ENCODE measurements around the gene ARL8B.
"Not testable (repeated sequence)": the region's sequence is repeated elsewhere in the genome, so short reads cannot be mapped to it uniquely, and the experiment has no call there.

The ARL8B gene

GRCh38 chr3:5181469-5182141, 59.5 kb downstream of the ARL8B start:
- H3K9me3 ChIP-seq (ENCODE audit: control insufficient read depth in 5 of 5, low read length in 5 of 5), result no peaks in the 10 kb centered on the region
- H3K4me1 ChIP-seq (ENCODE audit: control insufficient read depth in 5 of 5, insufficient read depth in 5 of 5, low read length in 5 of 5), result peaks cover 2 to 12% (median 8%) of the 10 kb centered on the region in 5 donors
- H3K27ac ChIP-seq (ENCODE audit: low read depth, low read length), result no peak overlapping the region

DNA sequence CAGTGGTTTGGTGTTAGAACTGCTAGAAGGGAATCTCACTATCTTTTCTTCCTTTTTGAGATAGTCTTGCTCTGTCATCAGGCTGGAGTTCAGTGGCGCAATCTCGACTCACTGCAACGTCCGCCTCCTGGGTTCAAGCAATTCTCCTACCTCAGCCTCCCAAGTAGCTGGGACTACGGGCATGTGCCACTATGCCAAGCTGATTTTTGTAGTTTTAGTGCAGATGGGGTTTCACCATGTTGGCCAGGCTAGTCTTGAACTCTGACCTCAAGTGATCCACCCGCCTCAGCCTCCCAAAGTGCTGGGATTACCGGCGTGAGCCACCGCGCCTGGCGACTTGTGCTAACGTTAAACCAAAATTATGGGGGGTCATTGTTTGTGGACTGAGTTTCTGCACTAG, 61.6 kb downstream of the ARL8B start:
- not testable (repeated sequence) for H3K27ac ChIP-seq (ENCODE audit: low read depth, low read length); H3K27me3 ChIP-seq (ENCODE audit: control insufficient read depth in 5 of 5, insufficient read depth in 4 of 5, low read length in 5 of 5); H3K9ac ChIP-seq (ENCODE audit: low read length in 5 of 5); H3K4me3 ChIP-seq (ENCODE audit: low read depth in 1 of 5, low read length in 5 of 5); H3K9me3 ChIP-seq (ENCODE audit: control insufficient read depth in 5 of 5, low read length in 5 of 5)
- Histone ChIP-seq H3K4me1 (ENCODE audit: control insufficient read depth in 5 of 5, insufficient read depth in 5 of 5, low read length in 5 of 5) (peaks cover 2 to 19% (median 17%) of the 10 kb centered on the region in 5 donors), H3K36me3 (ENCODE audit: control insufficient read depth in 5 of 5, insufficient read depth in 5 of 5, low read length in 5 of 5) (peaks cover 19 to 30% (median 28%) of the 10 kb centered on the region in 5 donors)

More at GRCh38 chr3:5181469-5182141, 59.5 kb downstream of the ARL8B start:
- peaks cover 26 to 43% (median 39%) of the 10 kb centered on the region in 5 donors for H3K36me3 ChIP-seq (ENCODE audit: control insufficient read depth in 5 of 5, insufficient read depth in 5 of 5, low read length in 5 of 5)
- H3K9ac ChIP-seq (ENCODE audit: low read length in 5 of 5), result no peak overlapping the region
- no peak overlapping the region for H3K4me3 ChIP-seq (ENCODE audit: low read depth in 1 of 5, low read length in 5 of 5)
- H3K27me3 ChIP-seq (ENCODE audit: control insufficient read depth in 5 of 5, insufficient read depth in 4 of 5, low read length in 5 of 5), result no peaks in the 10 kb centered on the region

GRCh38 chr3:5184499-5184898, 62.4 kb downstream of the ARL8B start:
- H3K9me3 ChIP-seq (ENCODE audit: control insufficient read depth in 5 of 5, low read length in 5 of 5), result no peaks in the 10 kb centered on the region
- no peak overlapping the region for H3K4me3 ChIP-seq (ENCODE audit: low read depth in 1 of 5, low read length in 5 of 5)
- no peak overlapping the region for H3K27ac ChIP-seq (ENCODE audit: low read depth, low read length)
- no peak overlapping the region for H3K9ac ChIP-seq (ENCODE audit: low read length in 5 of 5)
- peaks cover 16 to 24% (median 20%) of the 10 kb centered on the region in 5 donors for H3K36me3 ChIP-seq (ENCODE audit: control insufficient read depth in 5 of 5, insufficient read depth in 5 of 5, low read length in 5 of 5)
- H3K4me1 ChIP-seq (ENCODE audit: control insufficient read depth in 5 of 5, insufficient read depth in 5 of 5, low read length in 5 of 5), result peaks cover 5 to 27% (median 25%) of the 10 kb centered on the region in 5 donors
- no peaks in the 10 kb centered on the region for H3K27me3 ChIP-seq (ENCODE audit: control insufficient read depth in 5 of 5, insufficient read depth in 4 of 5, low read length in 5 of 5)

DNA sequence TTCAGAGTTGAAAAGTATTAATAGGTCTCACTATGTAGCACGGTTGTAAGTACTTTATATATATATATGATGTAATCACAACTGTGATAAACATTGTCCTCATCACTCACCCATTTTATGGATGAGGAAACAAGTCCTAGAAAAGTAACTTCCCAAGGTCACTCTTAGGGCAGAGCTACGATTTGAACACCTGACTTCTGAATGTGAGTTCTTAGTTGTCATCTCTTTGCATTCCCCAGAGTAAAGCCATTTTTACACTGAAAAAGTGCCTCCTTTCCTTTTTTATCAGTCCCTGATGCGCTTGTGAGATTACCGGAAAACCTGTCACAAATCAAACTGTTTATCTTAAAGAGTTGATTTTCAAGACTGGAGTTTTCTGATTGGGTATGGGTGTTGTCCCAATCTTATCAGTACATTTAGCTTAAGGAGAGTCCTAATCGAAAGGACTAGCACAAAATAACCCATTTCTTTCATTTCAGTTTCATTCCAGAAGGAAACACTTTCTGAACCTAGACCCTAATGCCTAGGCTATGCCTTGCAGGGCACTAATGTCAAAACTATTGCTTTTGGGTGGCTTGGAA, 63.1 kb downstream of the ARL8B start:
- no peaks in the 10 kb centered on the region for H3K27me3 ChIP-seq (ENCODE audit: control insufficient read depth in 5 of 5, insufficient read depth in 4 of 5, low read length in 5 of 5)
- no peak overlapping the region for H3K4me3 ChIP-seq (ENCODE audit: low read depth in 1 of 5, low read length in 5 of 5)
- H3K9ac ChIP-seq (ENCODE audit: low read length in 5 of 5), result no peak overlapping the region
- no peaks in the 10 kb centered on the region for H3K9me3 ChIP-seq (ENCODE audit: control insufficient read depth in 5 of 5, low read length in 5 of 5)
- peaks cover 5 to 31% (median 28%) of the 10 kb centered on the region in 5 donors for H3K4me1 ChIP-seq (ENCODE audit: control insufficient read depth in 5 of 5, insufficient read depth in 5 of 5, low read length in 5 of 5)
- peak overlapping the region; percentile 61 for H3K27ac ChIP-seq (ENCODE audit: low read depth, low read length)
- peaks cover 12 to 17% (median 16%) of the 10 kb centered on the region in 5 donors for H3K36me3 ChIP-seq (ENCODE audit: control insufficient read depth in 5 of 5, insufficient read depth in 5 of 5, low read length in 5 of 5)

DNA sequence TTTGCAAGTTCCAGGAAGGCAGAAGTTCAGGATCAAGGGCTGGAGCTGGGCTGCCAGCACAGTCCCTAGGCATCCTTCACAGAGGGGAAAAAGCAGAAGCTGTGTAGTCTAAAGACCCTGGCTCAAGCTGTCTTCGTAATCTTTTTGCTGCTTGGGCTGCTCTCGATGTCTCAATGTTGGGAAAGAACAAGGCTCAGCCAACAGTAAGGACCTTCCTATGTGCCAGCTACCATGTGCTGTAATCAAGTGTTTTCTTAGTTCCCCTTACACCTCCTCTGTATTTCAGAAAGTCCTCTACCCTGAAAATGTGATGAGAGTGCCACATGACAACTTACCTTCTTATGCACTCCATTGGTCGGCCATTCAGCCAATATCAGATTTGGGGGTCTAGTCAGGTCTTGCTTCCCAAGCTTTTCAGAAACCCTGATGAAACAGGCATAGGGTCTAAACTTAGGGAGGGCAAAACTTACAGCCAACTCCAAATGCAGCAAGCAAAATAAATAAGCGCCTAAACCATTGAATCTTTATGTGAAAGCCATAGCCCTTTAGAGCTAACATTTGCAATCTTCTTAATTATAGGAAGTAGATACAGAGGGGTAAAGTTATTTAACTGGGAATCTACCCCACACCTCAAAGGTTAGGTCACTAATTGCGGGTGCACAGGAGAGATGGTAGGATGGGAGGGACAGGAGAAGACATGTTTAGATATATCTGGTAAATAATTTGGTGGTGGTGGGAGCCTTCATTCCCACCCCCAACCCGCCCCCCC, 64.2 kb downstream of the ARL8B start:
- peaks cover 5 to 35% (median 33%) of the 10 kb centered on the region in 5 donors for H3K4me1 ChIP-seq (ENCODE audit: control insufficient read depth in 5 of 5, insufficient read depth in 5 of 5, low read length in 5 of 5)

GRCh38 chr3:5186858-5187155, 64.7 kb downstream of the ARL8B start:
- peak overlapping the region; percentile 61 for H3K27ac ChIP-seq (ENCODE audit: low read depth, low read length)
- H3K9ac ChIP-seq (ENCODE audit: low read length in 5 of 5), result peak overlapping the region; percentile 50 to 86 (median 73)
- peak overlapping the region; percentile 68 to 88 (median 69) for H3K4me3 ChIP-seq (ENCODE audit: low read depth in 1 of 5, low read length in 5 of 5)
- H3K36me3 ChIP-seq (ENCODE audit: control insufficient read depth in 5 of 5, insufficient read depth in 5 of 5, low read length in 5 of 5), result peaks cover 4 to 6% (median 5%) of the 10 kb centered on the region in 5 donors
- H3K27me3 ChIP-seq (ENCODE audit: control insufficient read depth in 5 of 5, insufficient read depth in 4 of 5, low read length in 5 of 5), result no peaks in the 10 kb centered on the region
- no peaks in the 10 kb centered on the region for H3K9me3 ChIP-seq (ENCODE audit: control insufficient read depth in 5 of 5, low read length in 5 of 5)
- peaks cover 5 to 35% (median 31%) of the 10 kb centered on the region in 5 donors for H3K4me1 ChIP-seq (ENCODE audit: control insufficient read depth in 5 of 5, insufficient read depth in 5 of 5, low read length in 5 of 5)

More for the DNA sequence above, 64.2 kb downstream of the ARL8B start:
- H3K9ac ChIP-seq (ENCODE audit: low read length in 5 of 5), result no peak overlapping the region
- no peaks in the 10 kb centered on the region for H3K9me3 ChIP-seq (ENCODE audit: control insufficient read depth in 5 of 5, low read length in 5 of 5)
- no peaks in the 10 kb centered on the region for H3K27me3 ChIP-seq (ENCODE audit: control insufficient read depth in 5 of 5, insufficient read depth in 4 of 5, low read length in 5 of 5)
- H3K4me3 ChIP-seq (ENCODE audit: low read depth in 1 of 5, low read length in 5 of 5), result peak overlapping the region; percentile 68 to 88 (median 69)
- H3K36me3 ChIP-seq (ENCODE audit: control insufficient read depth in 5 of 5, insufficient read depth in 5 of 5, low read length in 5 of 5), result peaks cover 9 to 11% (median 10%) of the 10 kb centered on the region in 5 donors
- H3K27ac ChIP-seq (ENCODE audit: low read depth, low read length), result peak overlapping the region; percentile 61

- Histone ChIP-seq H3K4me1 (ENCODE audit: control insufficient read depth in 5 of 5, insufficient read depth in 5 of 5, low read length in 5 of 5) (peaks cover 5 to 35% (median 31%) of the 10 kb centered on the region in 5 donors), H3K9me3 (ENCODE audit: control insufficient read depth in 5 of 5, low read length in 5 of 5) (no peaks in the 10 kb centered on the region), H3K4me3 (ENCODE audit: low read depth in 1 of 5, low read length in 5 of 5) (peak within 1 kb of the TSS; percentile 88 to 96 (median 95)), H3K27me3 (ENCODE audit: control insufficient read depth in 5 of 5, insufficient read depth in 4 of 5, low read length in 5 of 5) (no peaks in the 10 kb centered on the region), H3K27ac (ENCODE audit: low read depth, low read length) (peak within 1 kb of the TSS; percentile 90), H3K36me3 (ENCODE audit: control insufficient read depth in 5 of 5, insufficient read depth in 5 of 5, low read length in 5 of 5) (peaks cover 0 to 3% (median 0%) of the 10 kb centered on the region in 5 donors), H3K9ac (ENCODE audit: low read length in 5 of 5) (peak within 1 kb of the TSS; percentile 56 to 96 (median 93))
These were observed 65.2 kb downstream of the ARL8B start, which contains the start of gene EDEM1 for GRCh38 chr3:5187156-5187919. TSS of gene EDEM1 (plus strand) at chr3:5187707. CDS start at chr3:5187806, 99 bp downstream.

DNA sequence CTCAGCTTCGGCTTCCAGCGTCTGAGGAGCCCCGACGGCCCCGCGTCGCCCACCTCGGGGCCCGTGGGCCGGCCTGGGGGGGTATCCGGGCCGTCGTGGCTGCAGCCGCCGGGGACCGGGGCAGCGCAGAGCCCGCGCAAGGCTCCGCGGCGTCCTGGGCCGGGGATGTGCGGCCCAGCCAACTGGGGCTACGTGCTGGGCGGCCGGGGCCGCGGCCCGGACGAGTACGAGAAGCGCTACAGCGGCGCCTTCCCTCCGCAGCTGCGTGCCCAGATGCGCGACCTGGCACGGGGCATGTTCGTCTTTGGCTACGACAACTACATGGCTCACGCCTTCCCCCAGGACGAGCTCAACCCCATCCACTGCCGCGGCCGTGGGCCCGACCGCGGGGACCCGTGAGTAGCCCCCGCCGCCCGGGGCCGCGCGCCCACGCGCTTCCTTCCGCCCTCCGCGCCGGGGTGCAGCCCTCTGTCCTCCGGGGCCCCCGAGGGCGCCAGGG, 65.9 kb downstream of the ARL8B start:
- no peaks in the 10 kb centered on the region for H3K27me3 ChIP-seq (ENCODE audit: control insufficient read depth in 5 of 5, insufficient read depth in 4 of 5, low read length in 5 of 5)
- peaks cover 0 to 3% (median 0%) of the 10 kb centered on the region in 5 donors for H3K36me3 ChIP-seq (ENCODE audit: control insufficient read depth in 5 of 5, insufficient read depth in 5 of 5, low read length in 5 of 5)
- peak overlapping the region; percentile 90 for H3K27ac ChIP-seq (ENCODE audit: low read depth, low read length)
- H3K9ac ChIP-seq (ENCODE audit: low read length in 5 of 5), result peak overlapping the region; percentile 56 to 96 (median 93)
- no peaks in the 10 kb centered on the region for H3K9me3 ChIP-seq (ENCODE audit: control insufficient read depth in 5 of 5, low read length in 5 of 5)
- peak overlapping the region; percentile 35 to 96 (median 95) for H3K4me3 ChIP-seq (ENCODE audit: low read depth in 1 of 5, low read length in 5 of 5)
- H3K4me1 ChIP-seq (ENCODE audit: control insufficient read depth in 5 of 5, insufficient read depth in 5 of 5, low read length in 5 of 5), result peaks cover 5 to 35% (median 32%) of the 10 kb centered on the region in 5 donors

DNA sequence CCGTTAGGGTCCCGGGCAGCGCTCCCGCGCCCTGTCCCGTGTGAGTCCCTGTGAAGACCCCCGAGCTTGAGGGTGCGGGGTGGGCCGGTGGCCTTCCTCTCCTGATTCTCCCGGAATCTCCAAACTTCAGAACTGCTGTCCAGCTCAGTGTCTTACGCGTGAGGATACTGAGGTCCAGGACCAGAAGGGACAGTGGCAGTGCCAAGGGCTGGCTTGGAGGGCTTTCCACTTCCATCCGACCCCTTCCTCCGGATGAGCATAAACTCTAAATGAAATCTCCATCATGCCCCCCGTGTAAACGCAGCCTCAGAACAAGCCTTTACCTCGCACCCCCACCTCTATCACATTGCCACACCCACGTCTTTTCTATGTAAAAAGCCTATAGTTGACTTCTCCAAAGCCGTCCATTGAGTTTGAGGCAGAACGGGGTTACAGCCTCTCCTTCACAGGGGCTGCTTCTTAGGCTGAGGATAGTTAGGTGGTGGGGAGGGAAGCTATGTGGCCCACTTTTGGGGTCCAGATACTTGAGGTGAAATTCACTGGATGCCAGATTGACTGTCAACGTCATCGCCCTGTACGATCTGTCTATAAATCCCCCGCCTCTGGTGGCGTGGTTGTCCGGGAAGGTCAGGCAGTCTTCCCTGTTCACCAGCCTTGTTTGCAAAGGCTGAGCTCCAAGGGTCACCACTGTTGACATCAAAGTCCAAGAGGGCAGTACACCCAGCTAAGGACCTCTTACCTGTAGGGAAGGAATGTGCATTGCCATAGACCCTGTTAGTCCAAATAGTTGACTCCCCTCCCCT, 66.5 kb downstream of the ARL8B start:
- Histone ChIP-seq H3K27me3 (ENCODE audit: control insufficient read depth in 5 of 5, insufficient read depth in 4 of 5, low read length in 5 of 5) (no peaks in the 10 kb centered on the region), H3K27ac (ENCODE audit: low read depth, low read length) (peak overlapping the region; percentile 90), H3K36me3 (ENCODE audit: control insufficient read depth in 5 of 5, insufficient read depth in 5 of 5, low read length in 5 of 5) (no peaks in the 10 kb centered on the region), H3K9ac (ENCODE audit: low read length in 5 of 5) (peak overlapping the region; percentile 68 to 96 (median 93)), H3K9me3 (ENCODE audit: control insufficient read depth in 5 of 5, low read length in 5 of 5) (no peaks in the 10 kb centered on the region), H3K4me1 (ENCODE audit: control insufficient read depth in 5 of 5, insufficient read depth in 5 of 5, low read length in 5 of 5) (peaks cover 5 to 35% (median 33%) of the 10 kb centered on the region in 5 donors), H3K4me3 (ENCODE audit: low read depth in 1 of 5, low read length in 5 of 5) (peak overlapping the region; percentile 86 to 96 (median 95))
